ENCODE data around the gene GSTA5.
"Not testable (repeated sequence)": the region's sequence is repeated elsewhere in the genome, so short reads cannot be mapped to it uniquely, and the experiment has no call there.

GRCh38 chr6:52828621-52829020 lies 12.0 kb downstream of the GSTA5 start:
- not testable (repeated sequence) for TF ChIP-seq POLR2A, CTCF (IDR thresholded peaks at IDR 0.05)

All from vagina (tissue), 2 donors.